GM12865 (cell line): ENCODE measurements around the gene IGFL1.
"Not testable (repeated sequence)": the region's sequence is repeated elsewhere in the genome, so short reads cannot be mapped to it uniquely, and the experiment has no call there.

Experiments
- DNase-seq: peaks from one replicate; pipeline ENCODE4 v3.0.0; 2010; ENCODE audit warnings: low read depth
- H3K4me3 ChIP-seq: 2 replicates; pipeline ENCODE4 v1.5.1; 2011; ENCODE audit warnings: mild to moderate bottlenecking, low read depth, low read length, control low read depth
- TF ChIP-seq, protein P1 (sequence below): IDR thresholded peaks from 2 replicates; pipeline ENCODE4 v1.5.1; 2011; ENCODE audit warnings: low read length, control low read depth, low read depth, inconsistent platforms; ENCODE audit not compliant: insufficient read depth; ENCODE audit errors: missing control alignments

IGFL1 gene

DNA sequence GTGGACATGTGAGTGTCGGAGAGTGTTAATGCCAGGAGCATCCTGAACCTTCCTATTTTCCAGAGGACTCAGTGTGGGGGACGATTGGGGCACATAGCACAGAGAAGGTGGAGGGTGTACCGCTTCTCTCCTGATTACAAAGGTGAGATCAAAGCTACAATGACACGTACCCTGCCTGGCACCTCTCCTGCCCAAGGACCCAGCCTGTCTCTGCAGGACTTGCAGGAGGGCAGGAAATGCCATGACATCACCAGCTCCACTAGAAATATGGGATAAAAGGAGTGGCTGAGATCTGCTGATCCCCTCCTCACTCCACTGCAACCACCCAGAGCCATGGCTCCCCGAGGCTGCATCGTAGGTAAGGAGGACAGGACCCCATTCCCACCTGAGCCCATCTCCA is at the start of gene IGFL1:
Gene IGFL1 (plus strand): TSS at position 301 of the 400 bp plus-strand sequence. CDS start 33 bp downstream, at position 334.
- no peak for DNase-seq
- no peak within 1 kb of the TSS for H3K4me3 ChIP-seq
- TF ChIP-seq, protein P1, sequence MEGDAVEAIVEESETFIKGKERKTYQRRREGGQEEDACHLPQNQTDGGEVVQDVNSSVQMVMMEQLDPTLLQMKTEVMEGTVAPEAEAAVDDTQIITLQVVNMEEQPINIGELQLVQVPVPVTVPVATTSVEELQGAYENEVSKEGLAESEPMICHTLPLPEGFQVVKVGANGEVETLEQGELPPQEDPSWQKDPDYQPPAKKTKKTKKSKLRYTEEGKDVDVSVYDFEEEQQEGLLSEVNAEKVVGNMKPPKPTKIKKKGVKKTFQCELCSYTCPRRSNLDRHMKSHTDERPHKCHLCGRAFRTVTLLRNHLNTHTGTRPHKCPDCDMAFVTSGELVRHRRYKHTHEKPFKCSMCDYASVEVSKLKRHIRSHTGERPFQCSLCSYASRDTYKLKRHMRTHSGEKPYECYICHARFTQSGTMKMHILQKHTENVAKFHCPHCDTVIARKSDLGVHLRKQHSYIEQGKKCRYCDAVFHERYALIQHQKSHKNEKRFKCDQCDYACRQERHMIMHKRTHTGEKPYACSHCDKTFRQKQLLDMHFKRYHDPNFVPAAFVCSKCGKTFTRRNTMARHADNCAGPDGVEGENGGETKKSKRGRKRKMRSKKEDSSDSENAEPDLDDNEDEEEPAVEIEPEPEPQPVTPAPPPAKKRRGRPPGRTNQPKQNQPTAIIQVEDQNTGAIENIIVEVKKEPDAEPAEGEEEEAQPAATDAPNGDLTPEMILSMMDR, result no peak

DNA sequence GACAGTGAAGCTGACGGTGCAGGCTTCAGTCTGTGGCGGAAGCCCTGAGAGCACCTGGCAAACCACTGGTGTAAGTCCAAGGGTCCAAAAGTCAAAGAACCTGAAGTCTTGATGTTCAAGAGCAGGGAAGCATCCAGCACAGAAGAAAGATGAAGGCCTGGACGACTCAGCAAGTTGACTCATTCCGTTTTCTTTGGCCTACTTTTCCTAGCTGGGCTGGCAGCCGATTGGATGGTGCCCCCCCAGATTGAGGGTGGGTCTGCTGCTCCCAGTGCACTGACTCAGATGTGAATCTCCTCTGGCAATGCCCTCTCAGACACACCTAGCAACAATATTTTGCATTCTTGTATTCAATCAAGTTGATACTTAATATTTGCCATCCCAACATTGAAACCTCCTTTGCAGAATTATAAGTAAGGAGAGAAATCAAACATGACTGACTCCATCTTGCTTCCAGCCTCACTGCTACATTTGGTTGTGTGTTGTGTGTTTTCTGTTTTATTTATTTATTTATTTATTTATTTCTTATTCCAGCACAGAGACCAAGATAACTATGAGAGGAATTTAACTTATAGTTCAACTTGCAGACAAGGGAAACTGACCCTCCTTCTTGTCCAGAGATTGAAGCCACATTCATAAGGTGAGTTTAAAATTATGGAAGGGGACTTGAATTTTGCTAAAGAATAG is 48.7 kb upstream of the IGFL1 start:
- no peak for DNase-seq
- no peak overlapping the region for H3K4me3 ChIP-seq
- TF ChIP-seq, protein P1, result no peak

DNA sequence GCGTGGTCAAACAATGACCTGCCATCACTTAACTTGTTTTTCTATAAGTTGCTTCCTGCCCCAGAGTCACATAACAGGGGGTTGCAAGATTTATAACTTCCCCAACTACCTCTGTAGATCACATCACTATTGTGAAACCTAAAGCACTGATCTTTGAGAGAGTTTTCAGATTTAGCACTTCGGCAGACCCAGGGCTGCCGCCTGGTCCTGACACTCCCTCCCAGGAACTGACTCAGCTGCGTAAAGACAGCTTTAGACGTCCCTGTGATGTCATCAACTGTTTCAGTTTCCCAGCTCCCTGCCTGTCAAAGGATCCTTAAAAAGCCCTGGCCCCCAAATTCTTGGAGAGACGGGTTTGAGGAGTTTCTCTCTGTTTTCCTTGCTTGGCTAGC is 48.2 kb upstream of the IGFL1 start:
- TF ChIP-seq, protein P1, result no peak
- no peak for DNase-seq
- no peak overlapping the region for H3K4me3 ChIP-seq

DNA sequence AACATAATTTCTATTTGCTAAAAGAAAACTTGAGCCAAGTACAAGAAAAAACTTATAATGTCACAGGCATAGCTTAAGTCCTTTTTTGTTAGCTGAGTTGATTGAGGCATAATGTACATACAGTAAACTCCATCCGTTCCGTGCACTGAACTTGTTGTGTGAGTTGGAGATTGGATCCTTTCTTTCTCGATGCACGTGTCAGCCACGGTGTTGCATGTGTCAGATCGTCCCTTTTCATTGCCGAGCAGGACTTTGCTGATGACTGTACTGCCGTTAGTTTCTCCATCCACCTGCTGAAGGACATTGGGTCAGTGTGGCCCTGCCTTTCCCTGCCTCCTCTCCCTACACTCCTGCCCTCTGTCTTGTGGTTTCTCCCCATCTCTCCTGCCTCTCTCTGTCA is 47.1 kb upstream of the IGFL1 start:
- no peak for DNase-seq
- TF ChIP-seq, protein P1, result no peak
- no peak overlapping the region for H3K4me3 ChIP-seq

DNA sequence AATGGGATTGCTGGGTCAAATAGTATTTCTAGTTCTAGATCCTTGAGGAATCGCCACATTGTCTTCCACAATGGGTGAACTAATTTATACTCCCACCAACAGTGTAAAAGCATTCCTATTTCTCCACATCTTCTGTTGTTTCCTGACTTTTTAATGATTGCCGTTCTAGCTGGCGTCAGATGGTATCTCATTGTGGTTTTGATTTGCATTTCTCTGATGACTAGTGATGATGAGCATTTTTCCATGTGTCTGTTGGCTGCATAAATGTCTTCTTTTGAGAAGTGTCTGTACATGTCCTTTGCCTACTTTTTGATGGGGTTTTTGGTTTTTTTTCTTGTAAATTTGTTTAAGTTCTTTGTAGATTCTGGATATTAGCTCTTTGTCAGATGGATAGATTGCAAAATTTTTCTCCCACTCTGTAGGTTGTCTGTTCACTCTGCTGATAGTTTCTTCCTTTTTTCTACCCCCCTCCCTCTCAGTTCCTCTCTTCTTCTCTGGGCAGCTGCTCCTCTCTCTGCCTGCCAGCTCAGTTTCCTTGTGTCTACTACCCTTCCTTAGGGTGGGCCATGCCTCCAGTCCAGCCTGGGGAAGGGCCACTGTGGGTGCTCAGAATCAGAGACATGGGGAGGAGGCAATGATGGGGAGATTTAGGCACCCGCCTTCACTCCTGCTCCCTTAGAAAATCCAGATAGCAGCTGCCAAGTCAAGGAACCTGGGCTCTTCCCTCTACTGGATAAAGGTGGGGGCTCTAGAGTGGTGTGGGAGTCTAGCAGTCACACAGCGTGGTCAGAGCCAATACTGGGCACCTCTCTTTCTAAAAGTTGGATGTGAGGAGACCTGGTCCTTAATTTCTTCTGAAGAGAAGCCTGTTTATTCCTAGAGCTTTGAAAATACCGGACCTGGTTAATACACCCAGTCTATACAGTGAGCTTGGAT is 44.5 kb upstream of the IGFL1 start:
- not testable (repeated sequence) for H3K4me3 ChIP-seq, DNase-seq

DNA sequence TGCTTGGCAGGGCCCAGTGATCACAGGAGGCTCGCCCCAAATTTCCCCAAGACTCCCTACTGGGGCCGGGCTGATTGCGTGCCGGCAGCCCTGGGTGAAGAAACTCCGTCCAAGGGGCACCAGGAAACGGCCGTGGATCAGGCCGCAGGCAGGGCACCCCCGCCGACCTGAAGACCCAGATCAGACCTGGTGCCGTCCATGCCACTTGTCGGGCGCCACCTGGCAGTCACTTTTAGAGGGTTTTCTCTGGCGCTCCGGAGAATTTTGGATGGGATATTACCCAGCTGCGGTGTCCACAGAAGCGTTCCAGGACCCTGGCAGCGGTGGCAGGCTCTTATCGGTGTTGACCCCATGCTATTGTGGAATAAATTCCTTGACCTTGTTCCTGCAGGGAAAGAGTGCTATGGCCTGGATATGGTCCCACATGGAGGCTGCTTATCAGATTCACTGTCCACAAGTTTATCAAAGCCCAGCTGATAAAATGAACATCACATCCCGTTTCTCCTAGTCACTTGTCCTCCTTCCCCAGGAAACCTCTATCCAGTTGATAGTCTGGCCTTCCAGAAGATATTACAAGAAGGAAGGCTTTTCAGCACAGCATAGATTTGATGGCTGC is 43.3 kb upstream of the IGFL1 start:
- H3K4me3 ChIP-seq, result no peak overlapping the region
- TF ChIP-seq, protein P1, result no peak
- DNase-seq, result no peak

DNA sequence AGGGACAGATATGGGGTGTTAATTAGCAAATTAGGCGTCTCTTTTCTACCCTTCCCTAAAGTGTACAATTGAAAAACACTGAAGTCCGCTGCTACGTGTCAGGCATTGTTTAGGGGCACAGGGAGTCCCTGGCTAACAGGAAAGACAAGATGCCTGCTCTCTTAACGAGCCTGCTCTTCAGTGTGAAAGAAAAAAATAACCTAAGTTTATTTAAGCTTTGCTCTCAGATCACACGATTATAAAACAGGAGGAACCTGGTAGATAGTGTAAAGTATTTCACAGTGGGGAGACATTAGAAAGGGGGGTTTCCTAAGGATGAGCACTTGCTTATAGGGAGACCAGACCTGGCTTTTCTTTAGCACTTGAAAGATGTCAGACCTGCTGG is 42.8 kb upstream of the IGFL1 start:
- DNase-seq, result no peak
- TF ChIP-seq, protein P1, result no peak
- H3K4me3 ChIP-seq, result no peak overlapping the region
